Fibroblast of skin of back (primary cell): Measurements from ENCODE around the gene BCAS3.

Experiments
- DNase-seq: peaks from one replicate; pipeline ENCODE4 v3.0.0-alpha.2; 2013

Gene BCAS3

DNA sequence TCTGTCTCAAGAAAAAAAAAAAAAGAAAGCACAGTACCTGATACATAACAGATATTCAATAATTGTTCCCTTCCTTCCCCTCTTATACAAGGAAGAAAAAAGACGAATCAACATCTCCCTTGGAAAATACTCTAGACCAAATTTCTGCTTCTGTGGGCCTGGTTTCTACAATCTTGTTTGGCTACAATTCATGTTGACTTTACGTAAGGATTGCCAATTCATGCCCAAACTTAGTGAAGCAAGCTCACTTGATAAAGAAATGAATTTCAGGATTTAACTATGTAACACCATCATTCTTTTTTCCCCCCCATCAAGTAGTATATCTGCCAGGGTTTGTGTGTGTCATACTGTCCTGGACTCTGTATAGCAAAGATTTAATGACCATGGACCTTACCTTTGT is 587.7 kb downstream of the BCAS3 start:
- no peak for DNase-seq

DNA sequence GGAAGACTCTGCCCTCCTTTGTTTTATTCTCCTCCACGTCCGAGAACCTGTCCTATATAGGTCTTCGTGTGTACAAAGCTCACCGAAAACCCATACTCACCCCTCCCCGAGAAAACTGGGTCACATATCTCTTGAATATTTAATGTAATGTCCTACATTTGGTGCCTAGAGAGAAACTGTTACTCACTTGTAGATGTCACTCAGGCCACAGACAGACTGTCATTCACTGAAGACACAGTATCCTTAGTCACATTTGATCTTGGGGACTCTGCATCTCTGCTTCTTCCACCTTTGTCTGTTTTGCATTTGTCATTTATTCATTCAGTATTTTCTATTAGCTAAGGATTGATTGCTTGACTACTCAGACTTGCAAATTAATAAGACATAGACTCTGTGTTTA is 590.2 kb downstream of the BCAS3 start:
- no peak for DNase-seq

- DNase-seq = no peak
These were observed 597.7 kb downstream of the BCAS3 start for GRCh38 chr17:61275395-61275794.

- no peak for DNase-seq
These were observed 599.2 kb downstream of the BCAS3 start for GRCh38 chr17:61276806-61277205.

GRCh38 chr17:61279476-61280145 is 602.0 kb downstream of the BCAS3 start:
- DNase-seq = peak; percentile 64

DNA sequence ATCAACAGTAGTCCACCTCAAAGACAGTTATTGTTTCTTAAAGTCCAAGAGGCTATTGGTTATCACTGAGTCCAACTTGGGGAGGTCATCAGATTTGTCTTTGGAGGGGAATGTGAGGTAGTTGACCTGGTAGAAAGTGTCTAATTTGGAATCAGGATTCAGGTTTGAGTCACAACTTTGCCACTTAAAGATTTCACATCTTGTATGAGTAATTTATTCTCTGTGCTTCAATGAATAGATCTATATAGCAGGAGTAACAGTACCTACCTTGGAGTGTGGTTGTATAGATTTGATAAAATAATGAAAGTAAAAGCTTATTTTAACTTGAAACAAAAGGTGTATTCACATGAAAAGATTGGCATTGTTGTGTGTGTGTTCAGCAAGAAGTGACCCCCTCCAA is 602.7 kb downstream of the BCAS3 start:
- no peak for DNase-seq

DNA sequence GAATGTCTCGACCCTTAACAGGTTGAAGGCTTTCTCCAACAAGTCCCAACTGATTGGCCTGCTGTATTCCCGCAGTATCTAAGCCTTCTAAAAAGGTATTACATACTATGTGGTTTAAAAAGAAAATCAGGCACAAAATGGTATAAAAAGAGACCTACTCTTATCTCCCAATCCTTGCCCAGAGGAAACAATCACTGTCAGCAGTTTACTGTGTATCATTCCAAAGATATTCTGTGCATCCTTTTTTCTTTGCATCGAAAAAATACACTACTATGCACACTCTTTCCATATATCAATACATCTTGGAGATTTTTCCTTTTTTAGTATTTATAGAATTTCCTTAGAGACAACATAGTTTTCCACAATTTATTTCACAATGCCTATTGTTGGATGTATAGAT is 603.2 kb downstream of the BCAS3 start:
- no peak for DNase-seq

- DNase-seq = no peak
These were observed 604.7 kb downstream of the BCAS3 start for GRCh38 chr17:61282377-61282776.

GRCh38 chr17:61283043-61283442 is 605.4 kb downstream of the BCAS3 start:
- DNase-seq = no peak

DNA sequence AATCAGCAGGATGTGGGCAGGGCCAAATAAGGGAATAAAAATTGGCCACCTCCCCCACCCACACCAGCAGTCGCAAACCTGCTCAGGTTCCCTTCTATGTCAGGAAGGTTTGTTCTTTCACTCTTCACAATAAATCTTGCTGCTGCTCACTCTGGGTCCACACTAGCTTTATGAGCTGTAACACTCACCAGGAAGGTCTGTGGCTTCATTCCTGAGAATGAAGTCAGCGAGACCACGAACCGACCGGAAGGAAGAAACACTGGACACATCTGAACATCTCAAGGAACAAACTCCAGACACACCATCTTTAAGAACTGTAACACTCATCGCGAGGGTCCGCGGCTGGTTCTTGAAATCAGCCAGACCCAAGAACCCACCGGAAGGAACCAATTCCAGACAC is 606.5 kb downstream of the BCAS3 start:
- peak; percentile 92 for DNase-seq

- no peak for DNase-seq
These were observed 607.1 kb downstream of the BCAS3 start for GRCh38 chr17:61284746-61285145.

GRCh38 chr17:61285526-61286320 is 608.1 kb downstream of the BCAS3 start:
- DNase-seq = peak; percentile 93

DNA sequence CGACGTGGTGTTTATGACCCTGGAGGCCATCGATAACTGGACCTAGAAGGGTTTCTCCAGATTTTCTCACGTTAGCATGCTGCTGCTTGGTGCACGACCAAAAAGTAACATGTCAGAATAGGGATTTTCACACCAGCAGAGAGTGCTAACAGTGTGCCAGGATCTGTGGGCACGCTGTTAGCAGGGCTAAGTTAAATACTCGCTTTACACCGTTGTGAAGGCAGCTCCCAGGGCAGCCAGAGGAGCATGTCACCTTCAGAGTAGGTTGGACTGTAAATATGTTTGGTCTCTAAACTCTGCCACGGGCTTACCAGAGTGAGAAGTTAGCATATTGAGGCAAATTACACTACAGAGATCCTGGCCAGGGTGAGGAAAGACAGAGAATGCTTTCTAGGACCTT is 608.8 kb downstream of the BCAS3 start:
- DNase-seq = no peak

DNA sequence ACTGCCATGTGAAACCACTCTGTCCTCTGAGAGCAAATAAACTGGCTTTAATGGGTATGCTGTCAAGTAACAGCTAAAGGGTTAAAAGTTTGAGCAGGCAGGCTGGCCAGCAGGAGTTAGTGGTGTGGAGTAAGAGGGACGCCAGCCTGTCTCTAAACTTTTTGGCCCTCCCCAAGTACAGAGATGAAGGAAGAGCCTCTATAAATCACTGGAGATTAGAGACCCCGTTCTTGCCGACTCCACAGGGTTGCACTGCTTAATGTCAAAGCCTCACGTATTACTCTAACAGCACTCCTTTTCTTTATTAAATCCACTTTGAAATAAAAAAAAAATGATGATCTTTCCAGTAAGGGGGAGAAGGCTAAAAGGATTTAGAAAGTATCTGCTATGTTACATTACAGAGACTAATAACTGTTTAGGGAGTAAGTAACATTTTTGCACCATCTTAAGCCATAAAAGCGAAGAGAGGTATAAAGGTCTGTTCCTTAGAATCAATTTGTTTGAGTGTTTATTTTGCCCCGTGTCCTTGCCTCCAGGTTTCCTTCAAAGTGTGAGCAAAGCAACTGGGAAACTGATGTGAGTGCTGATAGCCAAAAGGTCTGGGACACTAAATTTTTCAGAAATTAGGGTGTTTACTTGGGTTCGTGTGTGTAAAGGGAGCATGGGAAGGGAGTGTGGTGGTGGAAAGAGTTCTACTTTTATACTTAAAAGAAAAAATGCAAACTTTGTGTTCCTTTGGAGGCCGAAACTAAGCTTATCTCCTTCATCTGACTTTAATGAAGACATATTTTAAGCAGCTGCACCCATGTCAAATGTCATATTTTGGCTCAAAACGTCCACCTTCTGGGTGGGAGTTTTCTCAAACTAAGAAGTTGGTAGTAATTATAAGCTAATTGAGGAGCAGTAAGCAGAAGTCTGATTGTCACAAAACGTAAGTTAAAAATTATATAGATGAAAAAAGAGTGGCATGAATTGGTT is 612.0 kb downstream of the BCAS3 start:
- no peak for DNase-seq

DNA sequence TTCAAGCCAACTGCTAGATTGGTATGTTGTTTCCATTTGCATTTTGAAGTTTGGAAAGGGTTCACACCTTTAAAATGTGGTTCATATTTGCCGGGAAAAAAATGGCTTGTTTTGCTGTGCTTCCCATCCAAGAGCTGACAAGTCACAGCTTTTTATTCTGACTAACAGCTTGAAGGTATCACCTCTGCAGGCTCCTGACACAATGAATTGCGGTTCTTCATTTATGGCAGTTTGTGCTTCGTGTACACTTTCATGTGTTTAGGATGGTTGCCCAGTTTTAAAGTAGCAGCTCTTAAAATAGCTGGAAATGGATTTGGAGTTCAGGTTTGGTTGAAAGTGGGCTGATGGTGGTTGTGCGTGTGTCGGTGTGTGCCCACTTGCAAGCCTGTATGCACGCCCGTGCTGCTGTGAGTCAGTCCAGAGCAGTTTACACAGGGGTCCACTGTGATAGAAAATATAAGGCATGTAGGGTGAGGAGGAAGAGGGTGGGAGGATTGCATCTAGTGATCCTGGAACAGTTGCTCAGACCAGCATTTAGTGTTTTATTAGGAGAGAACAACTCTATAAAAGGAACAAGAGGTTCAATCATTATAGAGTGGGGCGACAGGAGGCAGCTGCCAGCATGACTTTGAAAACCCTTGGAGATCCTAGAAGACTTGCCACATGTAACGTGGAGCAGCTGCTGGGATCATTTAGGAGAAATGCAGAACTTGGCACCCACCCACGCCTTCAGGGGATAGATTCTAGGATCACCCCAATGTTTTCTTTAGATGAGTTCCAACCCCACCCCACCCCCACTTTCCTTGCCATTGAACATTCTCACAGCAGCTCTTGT is 614.0 kb downstream of the BCAS3 start:
- DNase-seq = peak; percentile 39

DNA sequence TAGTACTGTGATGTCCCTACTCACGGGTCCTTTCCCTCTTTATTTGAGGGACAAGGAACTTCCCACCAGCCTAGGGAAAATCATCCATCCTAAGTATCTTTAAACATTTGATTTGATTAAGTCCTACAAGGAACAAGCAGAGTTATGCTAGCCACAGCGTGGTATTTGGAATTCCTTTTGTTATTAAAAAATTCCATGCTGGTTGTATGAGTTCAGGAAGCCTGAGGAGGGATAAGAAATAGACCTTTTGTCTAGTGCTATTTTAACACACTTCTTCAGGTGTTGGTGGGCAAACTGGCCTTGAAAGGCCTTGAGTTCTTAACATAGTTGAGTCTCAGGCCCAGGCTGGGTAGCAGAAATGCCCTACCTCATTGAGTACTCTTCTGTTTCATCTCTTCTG is 616.6 kb downstream of the BCAS3 start:
- DNase-seq = peak; percentile 49

DNA sequence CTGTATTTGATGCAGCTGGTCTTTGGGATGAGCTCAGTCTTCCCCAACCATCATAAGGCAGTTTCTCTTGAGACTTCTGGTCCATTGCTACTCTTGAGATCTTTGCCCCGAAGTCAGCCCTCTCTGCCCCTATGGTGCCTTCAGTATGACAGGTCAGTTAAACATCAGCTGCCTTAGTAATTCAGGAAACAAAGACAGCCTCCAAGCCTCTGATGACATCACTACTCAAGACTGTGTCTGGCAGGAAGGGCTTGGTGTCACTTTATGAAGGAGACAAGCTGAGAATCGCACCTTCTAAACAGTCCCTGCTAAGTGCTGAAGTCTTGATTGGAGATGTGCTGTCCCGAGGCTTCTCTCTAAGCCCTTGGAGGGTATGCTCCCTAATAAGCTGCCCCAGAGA is 617.1 kb downstream of the BCAS3 start:
- DNase-seq = peak; percentile 91

DNA sequence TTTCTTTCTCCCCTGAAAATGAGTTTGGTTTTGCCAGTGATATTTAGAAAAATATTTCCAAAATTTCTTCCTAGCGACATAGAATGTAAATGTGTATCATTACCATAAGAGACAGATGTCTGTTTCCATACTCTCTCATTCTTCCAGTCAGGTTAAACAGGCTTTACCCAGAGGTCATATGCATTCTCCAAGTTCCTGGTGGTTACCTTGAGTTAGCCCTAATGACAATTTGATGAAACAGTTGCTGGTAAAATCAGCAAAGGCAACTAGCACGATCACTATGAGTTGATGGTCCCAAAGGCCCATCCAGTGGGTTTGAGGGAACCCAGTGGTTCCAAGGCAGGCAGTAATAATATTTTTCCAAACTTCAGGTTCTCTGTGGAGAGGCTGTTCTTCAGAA is 618.4 kb downstream of the BCAS3 start:
- DNase-seq = no peak

DNA sequence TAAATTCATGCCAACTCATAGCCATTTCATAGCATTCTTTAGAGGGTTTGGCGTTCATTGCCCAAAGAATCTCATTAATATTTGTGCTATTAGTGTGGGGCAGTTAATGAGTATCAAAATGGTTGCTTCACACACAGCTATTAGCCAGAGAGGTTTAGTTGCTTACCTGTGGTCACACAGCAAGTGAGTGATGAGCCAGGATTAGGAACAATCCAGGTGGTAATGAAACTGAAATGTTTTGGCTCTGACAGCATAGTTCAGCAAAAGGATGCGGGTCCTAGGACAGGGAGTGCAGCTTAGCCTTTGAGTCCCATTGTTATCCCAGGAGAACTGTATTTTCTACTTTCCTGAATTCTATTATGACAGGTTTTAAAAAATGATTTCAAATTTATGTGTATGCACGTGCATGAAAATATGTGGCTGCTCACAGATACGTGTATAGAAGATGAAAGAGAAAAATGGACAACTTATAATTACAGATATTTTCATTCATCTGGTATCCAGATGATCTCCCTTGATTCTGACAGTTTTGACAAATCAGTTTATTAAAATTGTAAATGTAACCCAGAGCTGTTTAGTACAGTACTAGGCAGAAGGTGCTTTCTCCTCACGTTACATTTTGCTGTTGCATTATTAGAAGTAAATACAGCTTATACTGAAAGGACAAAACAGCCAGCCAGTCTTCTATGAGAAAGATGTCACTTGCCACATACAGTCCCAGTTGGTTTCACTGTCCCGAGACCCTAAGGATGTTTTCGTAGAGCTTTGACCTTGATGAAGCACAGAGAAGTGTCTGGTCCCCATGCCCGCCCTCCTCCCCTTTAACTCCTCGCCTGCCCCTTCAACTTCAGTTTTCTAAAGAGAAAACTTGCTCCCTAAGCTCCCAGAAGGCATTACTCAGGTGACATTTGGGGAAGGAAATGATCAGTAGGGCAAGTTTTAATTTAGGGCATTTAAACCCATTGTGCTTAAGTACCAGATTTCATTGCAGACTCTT is 622.2 kb downstream of the BCAS3 start:
- no peak for DNase-seq

GRCh38 chr17:61302953-61303816 is 625.5 kb downstream of the BCAS3 start:
- DNase-seq = no peak
